ENCODE results near the gene WDR90.

GRCh38 chr16:629185-629832, 19.9 kb upstream of the WDR90 start:
- no peak for TF ChIP-seq EZH2phosphoT487 (IDR thresholded peaks at IDR 0.05)
- no peak for TF ChIP-seq CTCF (IDR thresholded peaks at IDR 0.05)
